PC-3 (cell line): ENCODE results near the gene TMEM163.

Source experiments
- CTCF ChIP-seq: fragments of 300-600 bp; sonication (generic); conservative IDR thresholded peaks from 2 replicates; pipeline ENCODE4 v1.5.1; 2017; ENCODE audit warnings: antibody characterized with exemption, low read depth, mild to moderate bottlenecking, low read length
- EZH2 ChIP-seq: fragments of 300-600 bp; sonication (generic); IDR thresholded peaks from one replicate; pipeline ENCODE4 v1.6.1; 2017; ENCODE audit warnings: antibody characterized with exemption, mild to moderate bottlenecking, low read length; ENCODE audit not compliant: unreplicated experiment
- EZH2phosphoT487 ChIP-seq: fragments of 300-600 bp; sonication (generic); IDR thresholded peaks from 2 replicates; pipeline ENCODE4 v1.6.1; 2018; ENCODE audit warnings: mild to moderate bottlenecking, antibody characterized with exemption, low read length, borderline replicate concordance

- TF ChIP-seq EZH2: no peak
- no peak for TF ChIP-seq CTCF
- no peak for TF ChIP-seq EZH2phosphoT487
These were observed 260.9 kb downstream of the TMEM163 start for GRCh38 chr2:134457765-134458472.
